ENCODE data around the gene IFIT1B. TPM values are rescaled to one million over a fixed set of nuclear protein-coding genes. Genes with fewer than 3 reads are reported as not detected.
"Not testable (repeated sequence)": the region's sequence is repeated elsewhere in the genome, so short reads cannot be mapped to it uniquely, and the experiment has no call there.

The IFIT1B gene
- total and polyA plus RNA-seq, 11 donors, result 0.24 to 0.25 TPM; not detected in 9

- intact Hi-C loops (cut with DNase I), result no loop called here
- ATAC-seq (no peak), DNase-seq (no peak)
- Histone ChIP-seq H3K9me3 (peaks cover 0 to 12% (median 0%) of the 10 kb centered on the region in 12 donors), H3K27me3 (no peaks in the 10 kb centered on the region), H3K27ac (no peak overlapping the region), H3K36me3 (peaks cover 0 to 43% (median 33%) of the 10 kb centered on the region in 9 donors), H3K4me3 (no peak overlapping the region), H3K4me1 (peaks cover 0 to 46% (median 11%) of the 10 kb centered on the region in 12 donors)
- no peak for TF ChIP-seq CTCF (IDR thresholded peaks at IDR 0.05)
- 62 to 93% (median 86%) methylated on average over 1 of the region's 1 CpG for WGBS, 4 donors
Observed at GRCh38 chr10:89399956-89400355, 22.1 kb downstream of the IFIT1B start.

- 88 to 91% (median 91%) methylated on average over 2 of the region's 2 CpGs for WGBS, 4 donors
Observed at GRCh38 chr10:89403043-89403442, 25.2 kb downstream of the IFIT1B start.

GRCh38 chr10:89404104-89405047, 26.5 kb downstream of the IFIT1B start:
- peaks cover 0 to 8% (median 0%) of the 10 kb centered on the region in 12 donors for H3K9me3 ChIP-seq
- ATAC-seq (no peak), DNase-seq (no peak)
- WGBS, 4 donors, result 91 to 97% (median 94%) methylated on average over 11 of the region's 11 CpGs
- H3K36me3 ChIP-seq, result peaks cover 0 to 42% (median 33%) of the 10 kb centered on the region in 9 donors
- no peak overlapping the region for H3K27ac ChIP-seq
- peaks cover 0 to 15% (median 0%) of the 10 kb centered on the region in 12 donors for H3K4me1 ChIP-seq
- intact Hi-C loops (cut with DNase I), result no loop called here
- TF ChIP-seq CTCF (IDR thresholded peaks at IDR 0.05) (no peak), POLR2A (IDR thresholded peaks at IDR 0.05) (no peak)
- no peak overlapping the region for H3K4me3 ChIP-seq
- no peaks in the 10 kb centered on the region for H3K27me3 ChIP-seq

More at GRCh38 chr10:89403043-89403442, 25.2 kb downstream of the IFIT1B start:
- Histone ChIP-seq H3K4me3 (no peak overlapping the region), H3K27me3 (no peaks in the 10 kb centered on the region), H3K27ac (no peak overlapping the region), H3K4me1 (peaks cover 0 to 25% (median 3%) of the 10 kb centered on the region in 12 donors), H3K36me3 (peaks cover 0 to 46% (median 33%) of the 10 kb centered on the region in 9 donors), H3K9me3 (peaks cover 0 to 8% (median 0%) of the 10 kb centered on the region in 12 donors)
- no peak for TF ChIP-seq CTCF (IDR thresholded peaks at IDR 0.05)
- no peak for TF ChIP-seq POLR2A (IDR thresholded peaks at IDR 0.05)
- ATAC-seq (no peak), DNase-seq (no peak)
- intact Hi-C loops (cut with DNase I), result no loop called here

DNA sequence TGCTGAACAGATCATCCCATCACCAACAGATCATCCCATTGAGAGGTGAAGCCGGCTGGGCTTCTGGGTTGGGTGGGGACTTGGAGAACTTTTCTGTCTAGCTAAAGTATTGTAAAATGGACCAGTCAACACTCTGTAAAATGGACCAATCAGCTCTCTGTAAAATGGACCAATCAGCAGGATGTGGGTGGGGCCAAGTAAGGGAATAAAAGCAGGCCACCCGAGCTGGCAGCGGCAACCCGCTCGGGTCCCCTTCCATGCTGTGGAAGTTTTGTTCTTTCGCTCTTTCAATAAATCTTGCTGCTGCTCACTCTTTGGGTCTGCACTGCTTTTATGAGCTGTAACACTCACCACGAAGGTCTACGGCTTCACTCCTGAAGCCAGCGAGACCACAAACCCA, 28.3 kb downstream of the IFIT1B start:
- H3K27me3 ChIP-seq; H3K9me3 ChIP-seq; H3K4me1 ChIP-seq; intact Hi-C loops (cut with DNase I); DNase-seq; ATAC-seq; H3K27ac ChIP-seq; H3K4me3 ChIP-seq: not testable (repeated sequence)
- WGBS, 4 donors, result 95 to 99% (median 97%) methylated on average over 9 of the region's 9 CpGs
- H3K36me3 ChIP-seq, result peaks cover 0 to 42% (median 31%) of the 10 kb centered on the region in 9 donors

DNA sequence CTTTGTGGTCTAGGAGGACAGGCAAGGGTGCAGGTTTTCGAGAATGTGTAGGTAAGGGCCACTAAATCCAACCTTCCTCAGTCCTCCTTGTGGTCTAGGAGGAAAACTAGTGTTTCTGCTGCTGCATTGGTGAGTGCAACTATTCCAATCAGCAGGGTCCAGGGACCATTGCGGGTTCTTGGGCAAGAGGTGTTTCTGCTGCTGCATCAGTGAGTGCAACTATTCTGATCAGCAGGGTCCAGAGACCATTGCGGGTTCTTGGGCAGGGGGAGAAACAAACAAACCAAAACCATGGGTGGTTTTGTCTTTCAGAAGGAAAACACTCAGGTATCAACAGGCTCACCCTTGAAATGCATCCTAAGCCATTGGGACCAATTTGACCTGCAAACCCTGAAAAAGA, 29.9 kb downstream of the IFIT1B start:
- 96 to 100% (median 98%) methylated on average over 3 of the region's 3 CpGs for WGBS, 4 donors
- not testable (repeated sequence) for H3K4me3 ChIP-seq

DNA sequence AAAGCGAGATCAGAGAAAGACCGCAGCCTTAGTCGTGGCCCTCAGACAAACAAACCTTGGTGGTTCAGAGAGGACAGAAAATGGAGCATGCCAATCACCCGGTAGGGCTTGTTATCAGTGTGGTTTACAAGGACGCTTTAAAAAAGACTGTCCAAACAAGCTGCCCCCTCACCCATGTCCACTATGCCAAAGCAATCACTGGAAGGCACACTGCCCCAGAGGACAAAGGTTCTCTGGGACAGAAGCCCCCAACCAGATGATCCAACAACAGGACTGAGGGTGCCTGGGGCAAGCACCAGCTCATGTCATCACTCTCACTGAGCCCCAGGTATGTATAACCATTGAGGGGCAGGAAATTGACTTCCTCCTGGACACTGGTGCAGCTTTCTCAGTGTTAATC, 31.4 kb downstream of the IFIT1B start:
- ATAC-seq; H3K27ac ChIP-seq; intact Hi-C loops (cut with DNase I); H3K4me3 ChIP-seq; DNase-seq; H3K27me3 ChIP-seq; H3K9me3 ChIP-seq: not testable (repeated sequence)
- Histone ChIP-seq H3K4me1 (peaks cover 0 to 15% (median 8%) of the 10 kb centered on the region in 12 donors), H3K36me3 (peaks cover 0 to 15% (median 6%) of the 10 kb centered on the region in 9 donors)
- WGBS, 4 donors, result 90 to 99% (median 96%) methylated on average over 5 of the region's 5 CpGs

More for the DNA sequence above, 29.9 kb downstream of the IFIT1B start:
- H3K27me3 ChIP-seq; ATAC-seq; H3K4me1 ChIP-seq; H3K27ac ChIP-seq; DNase-seq; intact Hi-C loops (cut with DNase I); H3K9me3 ChIP-seq: not testable (repeated sequence)
- H3K36me3 ChIP-seq, result peaks cover 0 to 30% (median 18%) of the 10 kb centered on the region in 9 donors

- intact Hi-C loops (cut with DNase I), result loop anchor here in 3 of 10 donors (5.0 to 10.0 kb wide), 3 partner anchors 83 to 156 kb away; partner anchors contain the start of genes IFIT2 (in 1 of the 3), IFIT3 (in 1 of the 3) and LIPA (in 1 of the 3)
- not testable (repeated sequence) for H3K27ac ChIP-seq, H3K36me3 ChIP-seq, H3K27me3 ChIP-seq, DNase-seq, ATAC-seq, H3K4me3 ChIP-seq, H3K9me3 ChIP-seq
- peaks cover 0 to 15% (median 9%) of the 10 kb centered on the region in 12 donors for H3K4me1 ChIP-seq
- 93 to 96% (median 95%) methylated on average over 5 of the region's 5 CpGs for WGBS, 4 donors
Observed at GRCh38 chr10:89410551-89410950, 32.7 kb downstream of the IFIT1B start.

All from heart left ventricle (tissue), 16 donors.